NAMALWA (cell line): ENCODE measurements around the gene FCMR.
A peak's percentile ranks its signal among the peaks of the same experiment; 100 is the strongest.
"Not testable (repeated sequence)": the region's sequence is repeated elsewhere in the genome, so short reads cannot be mapped to it uniquely, and the experiment has no call there.

ENCODE experiments used
- DNase-seq: peaks from one replicate; pipeline ENCODE4 v3.0.0-alpha.2; 2015; ENCODE audit warnings: low spot score

Gene FCMR

GRCh38 chr1:206875752-206876377, 45.9 kb downstream of the FCMR start:
- no peak for DNase-seq

- no peak for DNase-seq
Observed at GRCh38 chr1:206873603-206874188, 48.0 kb downstream of the FCMR start.

DNA sequence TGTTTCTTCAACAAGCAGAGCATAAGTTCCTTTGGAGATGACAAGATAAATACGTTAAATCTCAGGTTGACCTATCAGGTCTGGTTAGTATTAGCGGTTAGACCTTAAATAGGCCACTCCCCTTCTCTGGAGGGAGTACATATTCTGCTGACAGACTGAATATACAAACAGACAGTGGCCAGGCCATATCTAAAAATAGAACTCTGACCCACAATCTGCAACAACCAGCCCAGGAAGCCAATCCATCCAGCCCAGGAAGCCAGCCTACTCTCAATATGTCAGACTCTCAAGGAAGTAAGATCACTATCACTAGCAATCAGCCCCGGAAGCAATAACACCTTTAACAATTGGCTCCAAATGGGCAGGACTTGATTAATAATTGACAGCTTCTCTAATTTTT, 49.6 kb downstream of the FCMR start:
- no peak for DNase-seq

GRCh38 chr1:206868264-206868663, 53.5 kb downstream of the FCMR start:
- no peak for DNase-seq

GRCh38 chr1:206867716-206868115, 54.0 kb downstream of the FCMR start:
- DNase-seq: no peak

DNA sequence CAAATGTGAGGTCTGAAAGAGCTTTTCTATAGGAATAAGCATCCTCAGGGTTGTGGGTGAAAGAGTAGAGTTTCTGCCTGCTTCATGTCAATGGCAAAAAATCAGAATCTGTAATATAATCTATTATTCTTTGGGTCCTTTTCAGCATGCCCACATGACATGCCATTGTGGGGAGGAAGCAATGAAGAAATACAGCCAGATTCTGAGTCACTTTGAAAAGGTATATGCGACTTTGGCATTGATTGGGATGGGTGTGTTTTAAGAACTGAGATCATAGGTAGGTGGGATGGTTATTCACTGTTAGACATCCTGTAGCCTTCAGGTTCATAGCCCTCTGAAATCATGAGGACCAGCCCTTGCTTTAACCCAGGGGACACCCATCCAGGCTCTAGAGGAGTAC, 54.5 kb downstream of the FCMR start:
- DNase-seq: no peak

DNA sequence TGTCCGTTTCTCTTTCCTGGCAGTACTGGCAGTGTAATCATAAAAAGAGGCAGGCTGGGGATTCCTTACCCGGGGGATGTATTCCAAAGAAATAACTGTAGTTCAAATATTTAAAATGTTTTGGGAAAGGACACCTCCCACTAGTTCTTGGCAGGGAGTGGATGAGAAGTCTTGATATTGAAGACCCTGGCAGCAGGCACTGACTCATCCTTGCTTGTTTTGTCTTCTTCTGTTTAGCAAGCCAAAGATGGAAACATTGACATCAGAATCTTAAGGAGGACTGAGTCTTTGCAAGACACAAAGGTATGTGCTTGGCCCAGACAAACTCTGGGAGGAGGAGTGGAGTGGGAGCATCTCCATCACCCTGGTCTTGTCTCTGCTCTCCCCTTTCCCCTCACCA, 55.7 kb downstream of the FCMR start:
- DNase-seq: no peak

DNA sequence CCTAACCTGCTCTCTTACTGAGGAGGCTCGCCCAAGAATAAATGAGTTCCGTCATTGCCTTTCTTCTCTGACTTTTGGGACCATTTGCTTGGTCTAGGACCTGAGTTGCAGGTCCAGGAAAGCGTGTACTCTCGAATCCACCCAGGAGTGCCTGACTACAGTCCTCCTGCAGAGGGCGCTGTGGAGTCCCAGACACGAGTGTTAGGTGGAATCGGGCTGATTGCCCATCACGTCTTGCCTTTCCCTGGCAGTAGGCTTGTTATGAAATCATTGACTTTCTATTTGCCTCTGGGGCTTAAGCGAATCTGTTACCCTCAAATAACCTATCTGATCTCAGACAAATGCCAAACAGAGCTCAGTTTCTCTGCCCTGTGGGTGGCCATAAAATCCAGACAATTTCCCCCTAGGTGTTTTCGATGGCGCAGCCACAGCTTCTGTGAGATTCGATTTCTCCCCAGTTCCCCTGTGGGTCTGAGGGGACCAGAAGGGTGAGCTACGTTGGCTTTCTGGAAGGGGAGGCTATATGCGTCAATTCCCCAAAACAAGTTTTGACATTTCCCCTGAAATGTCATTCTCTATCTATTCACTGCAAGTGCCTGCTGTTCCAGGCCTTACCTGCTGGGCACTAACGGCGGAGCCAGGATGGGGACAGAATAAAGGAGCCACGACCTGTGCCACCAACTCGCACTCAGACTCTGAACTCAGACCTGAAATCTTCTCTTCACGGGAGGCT, 56.6 kb downstream of the FCMR start, which contains the start of gene IL20:
Gene IL20, plus strand, starts transcription at position 685 of the 733 bp plus-strand sequence. CDS start 230 bp downstream, outside the sequence.
- DNase-seq: peak; percentile 86

- no peak for DNase-seq
Observed at GRCh38 chr1:206863266-206863665, 58.5 kb downstream of the FCMR start.

DNA sequence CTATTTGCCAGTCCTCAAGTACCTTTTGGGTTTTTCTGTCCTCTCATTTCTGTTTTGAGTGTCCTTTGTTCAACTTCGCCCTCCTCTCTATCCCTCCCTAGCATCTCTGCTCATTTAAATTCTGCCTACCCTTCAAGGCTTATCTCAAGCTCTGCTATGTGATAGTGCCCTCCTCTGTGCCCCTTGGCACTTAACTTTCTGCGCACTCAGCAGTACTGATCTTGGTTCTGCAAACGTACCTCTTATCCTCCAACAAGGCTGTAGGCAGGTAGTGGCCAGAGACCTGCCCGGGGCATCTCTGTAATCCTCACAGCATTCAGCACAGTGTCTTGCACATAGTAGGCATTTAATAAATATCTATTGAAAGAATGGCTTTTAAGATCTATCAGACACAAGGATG, 61.6 kb downstream of the FCMR start:
- no peak for DNase-seq

GRCh38 chr1:206859082-206859521, 62.6 kb downstream of the FCMR start:
- DNase-seq: no peak

- DNase-seq: peak; percentile 61
Observed at GRCh38 chr1:206856674-206857464, 64.9 kb downstream of the FCMR start.

DNA sequence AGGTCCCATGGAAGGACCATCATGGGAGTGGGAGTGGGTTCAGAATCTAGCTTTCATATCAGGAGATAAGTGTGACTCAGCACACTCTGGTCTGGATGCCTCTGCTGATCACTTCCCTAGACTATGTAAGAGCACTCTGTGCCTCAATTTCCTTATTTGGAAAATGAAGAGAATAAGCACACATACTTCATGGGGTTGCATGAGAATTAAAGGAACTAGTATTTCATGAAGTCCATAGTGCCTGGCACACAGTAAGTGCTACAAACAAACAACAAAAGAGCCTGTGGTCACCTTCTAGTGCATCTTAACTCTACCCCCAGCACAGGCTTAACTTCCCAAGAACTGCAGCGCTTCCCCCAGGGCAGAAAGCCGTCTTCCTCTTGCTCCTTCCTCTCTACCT, 65.9 kb downstream of the FCMR start:
- DNase-seq: no peak

DNA sequence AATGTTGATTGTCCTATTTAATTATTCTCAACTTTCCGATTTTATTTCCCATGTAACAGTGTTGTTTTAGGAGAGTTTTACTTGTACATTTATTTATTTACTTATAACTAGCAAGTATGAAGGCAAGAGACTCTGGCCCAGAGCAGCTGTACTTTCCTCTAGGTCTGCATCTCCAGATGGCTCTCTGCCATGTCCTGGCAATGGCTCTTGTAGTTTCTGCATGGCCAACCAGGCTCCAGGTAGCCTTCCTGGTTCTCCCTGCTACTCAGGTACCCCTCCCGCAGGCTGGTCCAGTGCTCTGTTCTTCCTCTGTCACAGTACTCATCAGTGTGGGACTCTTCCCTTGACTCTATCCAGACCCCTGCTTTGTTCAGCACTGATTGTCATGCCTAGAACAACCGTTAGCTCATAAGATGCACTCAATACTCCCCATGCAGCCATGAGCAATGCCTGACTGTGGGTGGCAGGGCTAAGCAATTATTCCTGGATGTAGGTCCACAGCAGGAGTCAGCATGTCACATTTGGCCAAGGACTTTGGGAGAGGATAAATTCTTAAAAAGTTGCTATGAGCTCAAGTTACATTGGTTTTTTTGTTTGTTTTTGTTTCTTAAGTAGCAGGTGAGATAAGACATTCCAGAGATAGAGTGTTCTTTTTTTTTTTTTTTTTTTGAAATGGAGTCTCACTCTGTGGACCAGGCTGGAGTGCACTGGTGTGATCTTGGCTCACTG, 67.2 kb downstream of the FCMR start:
- no peak for DNase-seq

DNA sequence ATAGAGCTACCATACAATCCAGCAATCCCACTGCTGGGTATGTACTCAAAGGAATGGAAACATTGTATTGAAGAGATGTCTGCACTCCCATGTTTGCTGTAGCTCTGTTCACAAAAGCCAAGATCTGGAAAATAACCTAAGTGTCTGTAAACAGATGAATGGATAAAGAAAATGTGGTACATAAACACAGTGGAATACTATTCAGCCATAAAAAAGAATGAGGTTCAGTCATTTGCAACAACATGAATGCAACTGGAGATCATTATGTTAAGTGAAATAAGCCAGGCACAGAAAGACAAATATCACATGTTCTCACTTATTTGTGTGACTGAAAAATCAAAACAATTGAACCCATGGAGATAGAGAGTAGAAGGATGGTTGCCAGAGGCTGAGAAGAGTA, 68.0 kb downstream of the FCMR start:
- DNase-seq: not testable (repeated sequence)
